ENCODE measurements around the gene KIF5B. TPM values are rescaled to one million over a fixed set of nuclear protein-coding genes. Genes with fewer than 3 reads are reported as not detected.
"Not testable (repeated sequence)": the region's sequence is repeated elsewhere in the genome, so short reads cannot be mapped to it uniquely, and the experiment has no call there.

KIF5B gene
- total and polyA plus RNA-seq, 5 donors from 2014 or later, result 20.9 to 69.0 (median 26.6) TPM

- DNase-seq, result no peak
- Mint-ChIP-seq H3K27me3 (no peaks in the 10 kb centered on the region), H3K36me3 (no peaks in the 10 kb centered on the region), H3K4me1 (peaks cover 9 to 28% (median 11%) of the 10 kb centered on the region in 4 donors), H3K9me3 (peaks cover 0 to under 1% (median 0%) of the 10 kb centered on the region in 7 donors), H3K27ac (no peak overlapping the region), H3K4me3 (peak overlapping the region in 1 of 4 donors; percentile 59)
- no peaks in the 10 kb centered on the region for H3K27me3 ChIP-seq (ENCODE audit: control insufficient read depth, insufficient read depth, low read length)
- no peaks in the 10 kb centered on the region for H3K9me3 ChIP-seq (ENCODE audit: control insufficient read depth in 2 of 2, low read length in 2 of 2)
- H3K4me1 ChIP-seq (ENCODE audit: control insufficient read depth, insufficient read depth, low read length, poor library complexity, severe bottlenecking), result peaks cover 10% of the 10 kb centered on the region
- no peaks in the 10 kb centered on the region for H3K36me3 ChIP-seq (ENCODE audit: control insufficient read depth, insufficient read depth, low read length)
- no peak overlapping the region for H3K4me3 ChIP-seq (ENCODE audit: low read depth, low read length)
- H3K27ac ChIP-seq (ENCODE audit: insufficient read depth, low read length, poor library complexity, severe bottlenecking), result no peak overlapping the region
- ATAC-seq (ENCODE audit: low read depth in 2 of 2), result no peak
Measured at GRCh38 chr10:31974434-31975124, 81.6 kb downstream of the KIF5B start.

GRCh38 chr10:31972519-31973041 is 83.6 kb downstream of the KIF5B start:
- H3K4me1 Mint-ChIP-seq, result peaks cover 7 to 24% (median 8%) of the 10 kb centered on the region in 4 donors
- DNase-seq, result no peak
- H3K9me3 Mint-ChIP-seq, result no peaks in the 10 kb centered on the region
- ATAC-seq (ENCODE audit: low read depth in 2 of 2), result no peak
- no peak overlapping the region for H3K4me3 ChIP-seq (ENCODE audit: low read depth, low read length)
- no peak overlapping the region for H3K27ac ChIP-seq (ENCODE audit: insufficient read depth, low read length, poor library complexity, severe bottlenecking)
- H3K36me3 ChIP-seq (ENCODE audit: control insufficient read depth, insufficient read depth, low read length), result no peaks in the 10 kb centered on the region
- no peaks in the 10 kb centered on the region for H3K27me3 Mint-ChIP-seq
- H3K27ac Mint-ChIP-seq, result no peak overlapping the region
- H3K36me3 Mint-ChIP-seq, result no peaks in the 10 kb centered on the region
- H3K4me3 Mint-ChIP-seq, result no peak overlapping the region
- H3K4me1 ChIP-seq (ENCODE audit: control insufficient read depth, insufficient read depth, low read length, poor library complexity, severe bottlenecking), result peaks cover 5% of the 10 kb centered on the region
- no peaks in the 10 kb centered on the region for H3K9me3 ChIP-seq (ENCODE audit: control insufficient read depth in 2 of 2, low read length in 2 of 2)
- no peaks in the 10 kb centered on the region for H3K27me3 ChIP-seq (ENCODE audit: control insufficient read depth, insufficient read depth, low read length)

- not testable (repeated sequence) for H3K4me3 ChIP-seq (ENCODE audit: low read depth, low read length); ATAC-seq (ENCODE audit: low read depth in 2 of 2); H3K27me3 ChIP-seq (ENCODE audit: control insufficient read depth, insufficient read depth, low read length); DNase-seq; H3K27ac ChIP-seq (ENCODE audit: insufficient read depth, low read length, poor library complexity, severe bottlenecking); H3K4me1 ChIP-seq (ENCODE audit: control insufficient read depth, insufficient read depth, low read length, poor library complexity, severe bottlenecking); H3K9me3 Mint-ChIP-seq; H3K4me3 Mint-ChIP-seq; H3K36me3 ChIP-seq (ENCODE audit: control insufficient read depth, insufficient read depth, low read length); H3K27ac Mint-ChIP-seq; H3K9me3 ChIP-seq (ENCODE audit: control insufficient read depth in 2 of 2, low read length in 2 of 2); H3K27me3 Mint-ChIP-seq; H3K4me1 Mint-ChIP-seq; H3K36me3 Mint-ChIP-seq
Measured at GRCh38 chr10:31969847-31970246, 86.4 kb downstream of the KIF5B start.

- H3K9me3 ChIP-seq (ENCODE audit: control insufficient read depth in 2 of 2, low read length in 2 of 2), result no peaks in the 10 kb centered on the region
- H3K36me3 Mint-ChIP-seq, result no peaks in the 10 kb centered on the region
- H3K27ac Mint-ChIP-seq, result no peak overlapping the region
- DNase-seq (no peak), ATAC-seq (ENCODE audit: low read depth in 2 of 2) (no peak)
- no peaks in the 10 kb centered on the region for H3K27me3 Mint-ChIP-seq
- no peaks in the 10 kb centered on the region for H3K4me1 ChIP-seq (ENCODE audit: control insufficient read depth, insufficient read depth, low read length, poor library complexity, severe bottlenecking)
- no peaks in the 10 kb centered on the region for H3K36me3 ChIP-seq (ENCODE audit: control insufficient read depth, insufficient read depth, low read length)
- H3K4me3 Mint-ChIP-seq, result no peak overlapping the region
- H3K27me3 ChIP-seq (ENCODE audit: control insufficient read depth, insufficient read depth, low read length), result no peaks in the 10 kb centered on the region
- H3K4me1 Mint-ChIP-seq, result peaks cover 0 to 20% (median 0%) of the 10 kb centered on the region in 4 donors
- H3K4me3 ChIP-seq (ENCODE audit: low read depth, low read length), result no peak overlapping the region
- no peaks in the 10 kb centered on the region for H3K9me3 Mint-ChIP-seq
- H3K27ac ChIP-seq (ENCODE audit: insufficient read depth, low read length, poor library complexity, severe bottlenecking), result no peak overlapping the region
Measured at GRCh38 chr10:31963589-31963980, 92.6 kb downstream of the KIF5B start.

- Mint-ChIP-seq H3K27ac (peak overlapping the region in 1 of 3 donors; percentile 24), H3K4me1 (peaks cover 0 to 20% (median 0%) of the 10 kb centered on the region in 4 donors), H3K9me3 (no peaks in the 10 kb centered on the region), H3K36me3 (no peaks in the 10 kb centered on the region), H3K4me3 (no peak overlapping the region), H3K27me3 (no peaks in the 10 kb centered on the region)
- H3K27ac ChIP-seq (ENCODE audit: insufficient read depth, low read length, poor library complexity, severe bottlenecking), result no peak overlapping the region
- no peaks in the 10 kb centered on the region for H3K27me3 ChIP-seq (ENCODE audit: control insufficient read depth, insufficient read depth, low read length)
- no peak overlapping the region for H3K4me3 ChIP-seq (ENCODE audit: low read depth, low read length)
- no peaks in the 10 kb centered on the region for H3K9me3 ChIP-seq (ENCODE audit: control insufficient read depth in 2 of 2, low read length in 2 of 2)
- no peaks in the 10 kb centered on the region for H3K36me3 ChIP-seq (ENCODE audit: control insufficient read depth, insufficient read depth, low read length)
- DNase-seq (no peak), ATAC-seq (ENCODE audit: low read depth in 2 of 2) (no peak)
- no peaks in the 10 kb centered on the region for H3K4me1 ChIP-seq (ENCODE audit: control insufficient read depth, insufficient read depth, low read length, poor library complexity, severe bottlenecking)
Measured at GRCh38 chr10:31962826-31963588, 93.2 kb downstream of the KIF5B start.

GRCh38 chr10:31961277-31962074 is 94.7 kb downstream of the KIF5B start:
- Mint-ChIP-seq H3K9me3 (no peaks in the 10 kb centered on the region), H3K27me3 (no peaks in the 10 kb centered on the region), H3K36me3 (no peaks in the 10 kb centered on the region), H3K4me1 (peaks cover 0 to 20% (median under 1%) of the 10 kb centered on the region in 4 donors), H3K4me3 (peak overlapping the region in 1 of 4 donors; percentile 51), H3K27ac (peak overlapping the region in 2 of 3 donors; percentile 13 to 79)
- no peaks in the 10 kb centered on the region for H3K36me3 ChIP-seq (ENCODE audit: control insufficient read depth, insufficient read depth, low read length)
- H3K4me1 ChIP-seq (ENCODE audit: control insufficient read depth, insufficient read depth, low read length, poor library complexity, severe bottlenecking), result no peaks in the 10 kb centered on the region
- peak in 1 of 2 donors; percentile 42 for ATAC-seq (ENCODE audit: low read depth in 2 of 2)
- DNase-seq, result peak in 1 of 3 donors; percentile 20
- no peak overlapping the region for H3K27ac ChIP-seq (ENCODE audit: insufficient read depth, low read length, poor library complexity, severe bottlenecking)
- no peaks in the 10 kb centered on the region for H3K9me3 ChIP-seq (ENCODE audit: control insufficient read depth in 2 of 2, low read length in 2 of 2)
- no peaks in the 10 kb centered on the region for H3K27me3 ChIP-seq (ENCODE audit: control insufficient read depth, insufficient read depth, low read length)
- H3K4me3 ChIP-seq (ENCODE audit: low read depth, low read length), result no peak overlapping the region

GRCh38 chr10:31959461-31960173 is 96.6 kb downstream of the KIF5B start:
- no peaks in the 10 kb centered on the region for H3K9me3 ChIP-seq (ENCODE audit: control insufficient read depth in 2 of 2, low read length in 2 of 2)
- no peak overlapping the region for H3K4me3 Mint-ChIP-seq
- ATAC-seq (ENCODE audit: low read depth in 2 of 2) (no peak), DNase-seq (no peak)
- no peaks in the 10 kb centered on the region for H3K27me3 Mint-ChIP-seq
- no peaks in the 10 kb centered on the region for H3K36me3 Mint-ChIP-seq
- H3K27me3 ChIP-seq (ENCODE audit: control insufficient read depth, insufficient read depth, low read length), result no peaks in the 10 kb centered on the region
- no peaks in the 10 kb centered on the region for H3K36me3 ChIP-seq (ENCODE audit: control insufficient read depth, insufficient read depth, low read length)
- H3K4me3 ChIP-seq (ENCODE audit: low read depth, low read length), result no peak overlapping the region
- H3K4me1 ChIP-seq (ENCODE audit: control insufficient read depth, insufficient read depth, low read length, poor library complexity, severe bottlenecking), result no peaks in the 10 kb centered on the region
- peaks cover 0 to 5% (median under 1%) of the 10 kb centered on the region in 7 donors for H3K9me3 Mint-ChIP-seq
- H3K27ac Mint-ChIP-seq, result no peak overlapping the region
- H3K4me1 Mint-ChIP-seq, result peaks cover 0 to 20% (median 2%) of the 10 kb centered on the region in 4 donors
- no peak overlapping the region for H3K27ac ChIP-seq (ENCODE audit: insufficient read depth, low read length, poor library complexity, severe bottlenecking)

All from CD4-positive, CD25-positive, alpha-beta regulatory T cell (primary cell).